Endothelial cell of hepatic sinusoid (primary cell): Measurements from ENCODE around the gene CHST11.

ENCODE experiments used
- in situ Hi-C: cut with HindIII; loops from 2 replicates; pipeline ENCODE4 v1.10.0; 2017; ENCODE audit warnings: low sequenced_read_pairs

The CHST11 gene

GRCh38 chr12:104457746-104458693, 1.3 kb downstream of the CHST11 start:
- in situ Hi-C loops, result loop anchor here (5.0 kb wide), 1 partner anchor 49 kb away; no protein-coding TSS in a partner anchor

GRCh38 chr12:104458694-104459367, 2.1 kb downstream of the CHST11 start:
- in situ Hi-C loops, result loop anchor here (5.0 kb wide), 1 partner anchor 48 kb away; no protein-coding TSS in a partner anchor

GRCh38 chr12:104459368-104459909, 2.7 kb downstream of the CHST11 start:
- in situ Hi-C loops, result loop anchor here (5.0 kb wide), 1 partner anchor 48 kb away; no protein-coding TSS in a partner anchor

- in situ Hi-C loops, result no loop called here
Measured at GRCh38 chr12:104460041-104460719, 3.4 kb downstream of the CHST11 start.

GRCh38 chr12:104460973-104461698, 4.4 kb downstream of the CHST11 start:
- in situ Hi-C loops, result no loop called here

GRCh38 chr12:104462325-104462724, 5.6 kb downstream of the CHST11 start:
- in situ Hi-C loops, result no loop called here

- in situ Hi-C loops, result no loop called here
Measured at GRCh38 chr12:104462931-104463339, 6.2 kb downstream of the CHST11 start.

- in situ Hi-C loops, result no loop called here
Measured at GRCh38 chr12:104463368-104463767, 6.6 kb downstream of the CHST11 start.

GRCh38 chr12:104464899-104465298, 8.2 kb downstream of the CHST11 start:
- in situ Hi-C loops, result no loop called here

GRCh38 chr12:104466709-104467345, 10.1 kb downstream of the CHST11 start:
- in situ Hi-C loops, result no loop called here

GRCh38 chr12:104467346-104467837, 10.6 kb downstream of the CHST11 start:
- in situ Hi-C loops, result no loop called here

GRCh38 chr12:104468371-104468770, 11.6 kb downstream of the CHST11 start:
- in situ Hi-C loops, result no loop called here

- in situ Hi-C loops, result no loop called here
Measured at GRCh38 chr12:104469066-104469465, 12.3 kb downstream of the CHST11 start.

- in situ Hi-C loops, result no loop called here
Measured at GRCh38 chr12:104469523-104469922, 12.8 kb downstream of the CHST11 start.

GRCh38 chr12:104470521-104470920, 13.8 kb downstream of the CHST11 start:
- in situ Hi-C loops, result no loop called here

GRCh38 chr12:104471336-104471735, 14.6 kb downstream of the CHST11 start:
- in situ Hi-C loops, result no loop called here

- in situ Hi-C loops, result no loop called here
Measured at GRCh38 chr12:104472748-104473147, 16.0 kb downstream of the CHST11 start.

GRCh38 chr12:104473374-104473983, 16.7 kb downstream of the CHST11 start:
- in situ Hi-C loops, result no loop called here

- in situ Hi-C loops, result no loop called here
Measured at GRCh38 chr12:104475271-104475670, 18.5 kb downstream of the CHST11 start.
